Trophoblast cell (in vitro differentiated cells and primary cell): ENCODE results near the gene AMOT.

ENCODE experiments used
- DNase-seq, 2 donors: peaks; one replicate each; pipeline ENCODE4 v3.0.0-alpha.2; 2016
- H2AFZ ChIP-seq: 2 replicates; pipeline ENCODE4 v1.6.1; 2013; ENCODE audit warnings: low read length, moderate library complexity, mild to moderate bottlenecking; ENCODE audit not compliant: insufficient read depth, poor library complexity
- H2AK5ac ChIP-seq: 2 replicates; pipeline ENCODE4 v1.6.1; 2013; ENCODE audit warnings: mild to moderate bottlenecking, low read length
- H2BK120ac ChIP-seq: 2 replicates; pipeline ENCODE4 v1.6.1; 2013; ENCODE audit warnings: low read length, mild to moderate bottlenecking, moderate library complexity; ENCODE audit not compliant: insufficient read depth, poor library complexity
- H2BK12ac ChIP-seq: 2 replicates; pipeline ENCODE4 v1.6.1; 2013; ENCODE audit warnings: mild to moderate bottlenecking, low read length, moderate library complexity
- H2BK5ac ChIP-seq: 2 replicates; pipeline ENCODE4 v1.6.1; 2013; ENCODE audit warnings: low read length, low read depth, moderate library complexity, mild to moderate bottlenecking; ENCODE audit not compliant: poor library complexity
- H3K14ac ChIP-seq: 2 replicates; pipeline ENCODE4 v1.6.1; 2013; ENCODE audit warnings: mild to moderate bottlenecking, low read length
- H3K18ac ChIP-seq: 2 replicates; pipeline ENCODE4 v1.6.1; 2013; ENCODE audit warnings: mild to moderate bottlenecking, low read length
- H3K23ac ChIP-seq: 2 replicates; pipeline ENCODE4 v1.6.1; 2013; ENCODE audit warnings: low read length
- H3K27ac ChIP-seq: 2 replicates; pipeline ENCODE4 v1.5.1; 2013; ENCODE audit warnings: low read depth, mild to moderate bottlenecking, inconsistent platforms, low read length, moderate library complexity
- H3K27me3 ChIP-seq: 2 replicates; pipeline ENCODE4 v1.6.1; 2013; ENCODE audit warnings: inconsistent platforms, mild to moderate bottlenecking, low read length, moderate library complexity; ENCODE audit not compliant: insufficient read depth
- H3K36me3 ChIP-seq, 2 experiments: 1 replicate in 1 of 2; 2 replicates in 1 of 2; pipeline ENCODE4 v1.6.1; 2013; ENCODE audit warnings: low read length in 2 of 2, mild to moderate bottlenecking in 2 of 2, moderate library complexity in 1 of 2; ENCODE audit not compliant: insufficient read depth in 2 of 2, control insufficient read depth in 1 of 2
- H3K4ac ChIP-seq: 2 replicates; pipeline ENCODE4 v1.6.1; 2013; ENCODE audit warnings: low read depth, mild to moderate bottlenecking, low read length, moderate library complexity
- H3K4me1 ChIP-seq, 2 experiments: 1 replicate in 1 of 2; 2 replicates in 1 of 2; pipeline ENCODE4 v1.6.1; 2013; ENCODE audit warnings: low read length in 2 of 2, mild to moderate bottlenecking in 2 of 2, moderate library complexity in 1 of 2; ENCODE audit not compliant: insufficient read depth in 2 of 2, control insufficient read depth in 1 of 2
- H3K4me2 ChIP-seq: 2 replicates; pipeline ENCODE4 v1.6.1; 2013; ENCODE audit warnings: inconsistent platforms, mild to moderate bottlenecking, low read length, moderate library complexity
- H3K4me3 ChIP-seq: 2 replicates; pipeline ENCODE4 v1.5.1; 2013; ENCODE audit warnings: mild to moderate bottlenecking, low read depth, low read length, inconsistent platforms
- H3K79me1 ChIP-seq: one replicate; pipeline ENCODE4 v1.6.1; 2013; ENCODE audit warnings: low read length
- H3K79me2 ChIP-seq: 2 replicates; pipeline ENCODE4 v1.6.1; 2013; ENCODE audit warnings: low read length, mild to moderate bottlenecking; ENCODE audit not compliant: control insufficient read depth, insufficient read depth, poor library complexity
- H3K9ac ChIP-seq: 2 replicates; pipeline ENCODE4 v1.6.1; 2013; ENCODE audit warnings: mild to moderate bottlenecking, low read length
- H3K9me3 ChIP-seq: 2 replicates; pipeline ENCODE4 v1.6.1; 2013; ENCODE audit warnings: low read depth, mild to moderate bottlenecking, control low read depth, inconsistent platforms, low read length; ENCODE audit not compliant: insufficient read depth
- H4K12ac ChIP-seq: 2 replicates; pipeline ENCODE4 v1.6.1; 2013; ENCODE audit warnings: low read depth, mild to moderate bottlenecking, low read length, moderate library complexity
- H4K8ac ChIP-seq: 2 replicates; pipeline ENCODE4 v1.6.1; 2013; ENCODE audit warnings: low read depth, mild to moderate bottlenecking, low read length, moderate library complexity
- H4K91ac ChIP-seq: one replicate; pipeline ENCODE4 v1.6.1; 2013; ENCODE audit warnings: low read depth, mild to moderate bottlenecking, low read length, moderate library complexity
- WGBS: extraction: QIAGEN DNeasy Blood & Tissue Kit; methylation state at CpG from one replicate; pipeline ENCODE4 v1.1.7; 2013; ENCODE audit warnings: missing lambda C conversion rate; ENCODE audit not compliant: insufficient read length, insufficient coverage; ENCODE audit errors: extremely low coverage; 5-methylcytosine and 5-hydroxymethylcytosine counted together

AMOT gene

DNA sequence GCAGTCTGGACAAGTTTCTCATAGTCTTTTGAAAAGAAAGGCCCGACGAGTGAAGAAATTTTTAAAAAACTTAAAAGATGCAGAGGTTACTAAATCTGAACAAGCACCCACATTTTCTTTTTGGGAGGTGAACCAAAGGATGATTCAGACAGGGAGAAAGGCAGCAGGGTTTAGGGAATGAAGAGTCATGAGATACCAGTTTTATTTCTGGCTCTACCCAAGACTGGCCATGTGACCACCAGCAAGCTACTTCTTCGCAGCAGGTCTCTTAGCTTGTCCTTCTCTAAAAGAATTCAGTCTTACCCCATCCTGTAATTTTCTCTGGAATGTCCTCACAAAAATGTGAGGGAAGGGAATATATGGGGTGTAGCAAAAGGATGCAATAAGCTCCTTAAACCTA is 37.6 kb downstream of the AMOT start:
- Histone ChIP-seq H3K79me1 (peaks cover 8% of the 10 kb centered on the region), H3K4me3 (no peak overlapping the region), H3K36me3 (peaks cover 7 to 9% of the 10 kb centered on the region in 2 experiments), H4K91ac (peak overlapping the region; percentile 24), H3K27me3 (no peaks in the 10 kb centered on the region), H3K4me1 (peaks cover 6 to 13% of the 10 kb centered on the region in 2 experiments), H4K8ac (peak overlapping the region; percentile 38), H4K12ac (no peak overlapping the region), H2AK5ac (no peak overlapping the region), H3K9me3 (no peaks in the 10 kb centered on the region), H2BK5ac (no peak overlapping the region), H3K18ac (no peak overlapping the region), H2BK120ac (peak overlapping the region; percentile 80), H3K4ac (no peak overlapping the region), H2BK12ac (no peak overlapping the region), H3K27ac (peak overlapping the region; percentile 72), H3K79me2 (no peaks in the 10 kb centered on the region), H2AFZ (no peak overlapping the region), H3K14ac (no peak overlapping the region), H3K9ac (no peak overlapping the region), H3K23ac (no peak overlapping the region), H3K4me2 (no peak overlapping the region)
- DNase-seq, result peak; percentile 8 to 16
- WGBS, result no CpG with 5 or more reads among the region's 3 CpGs

DNA sequence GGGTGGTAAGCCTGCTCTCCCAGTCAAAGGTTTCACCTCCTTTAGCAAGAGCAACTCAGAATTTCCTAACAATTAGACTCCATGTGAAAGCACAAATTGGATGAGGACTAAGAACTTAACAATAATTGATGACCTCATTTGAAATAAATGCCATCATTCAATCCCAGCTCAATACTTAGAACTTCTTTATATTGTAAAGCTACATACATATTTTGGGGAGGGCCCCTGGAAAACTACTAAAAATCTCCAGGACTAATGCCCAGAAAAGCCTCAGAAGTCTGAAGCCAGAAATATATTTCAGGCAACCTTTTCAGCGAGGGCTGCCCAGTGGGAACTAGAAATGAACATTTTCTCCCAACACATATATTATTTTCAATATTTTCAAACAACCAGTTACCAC is 38.1 kb downstream of the AMOT start:
- WGBS, result no CpG with 5 or more reads among the region's 1 CpG
- H3K18ac ChIP-seq, result no peak overlapping the region
- H3K9ac ChIP-seq, result no peak overlapping the region
- H4K12ac ChIP-seq, result no peak overlapping the region
- peak overlapping the region; percentile 38 for H4K8ac ChIP-seq
- no peak overlapping the region for H3K4ac ChIP-seq
- H3K9me3 ChIP-seq, result no peaks in the 10 kb centered on the region
- H3K27ac ChIP-seq, result peak overlapping the region; percentile 72
- no peak overlapping the region for H2AFZ ChIP-seq
- no peak overlapping the region for H3K4me2 ChIP-seq
- no peak for DNase-seq
- H2AK5ac ChIP-seq, result no peak overlapping the region
- peaks cover 6 to 13% of the 10 kb centered on the region in 2 experiments for H3K4me1 ChIP-seq
- no peaks in the 10 kb centered on the region for H3K79me2 ChIP-seq
- H2BK120ac ChIP-seq, result peak overlapping the region; percentile 80
- peaks cover 7 to 9% of the 10 kb centered on the region in 2 experiments for H3K36me3 ChIP-seq
- H2BK12ac ChIP-seq, result no peak overlapping the region
- peaks cover 8% of the 10 kb centered on the region for H3K79me1 ChIP-seq
- no peak overlapping the region for H3K4me3 ChIP-seq
- H3K23ac ChIP-seq, result no peak overlapping the region
- H2BK5ac ChIP-seq, result no peak overlapping the region
- no peak overlapping the region for H4K91ac ChIP-seq
- no peak overlapping the region for H3K14ac ChIP-seq
- no peaks in the 10 kb centered on the region for H3K27me3 ChIP-seq

DNA sequence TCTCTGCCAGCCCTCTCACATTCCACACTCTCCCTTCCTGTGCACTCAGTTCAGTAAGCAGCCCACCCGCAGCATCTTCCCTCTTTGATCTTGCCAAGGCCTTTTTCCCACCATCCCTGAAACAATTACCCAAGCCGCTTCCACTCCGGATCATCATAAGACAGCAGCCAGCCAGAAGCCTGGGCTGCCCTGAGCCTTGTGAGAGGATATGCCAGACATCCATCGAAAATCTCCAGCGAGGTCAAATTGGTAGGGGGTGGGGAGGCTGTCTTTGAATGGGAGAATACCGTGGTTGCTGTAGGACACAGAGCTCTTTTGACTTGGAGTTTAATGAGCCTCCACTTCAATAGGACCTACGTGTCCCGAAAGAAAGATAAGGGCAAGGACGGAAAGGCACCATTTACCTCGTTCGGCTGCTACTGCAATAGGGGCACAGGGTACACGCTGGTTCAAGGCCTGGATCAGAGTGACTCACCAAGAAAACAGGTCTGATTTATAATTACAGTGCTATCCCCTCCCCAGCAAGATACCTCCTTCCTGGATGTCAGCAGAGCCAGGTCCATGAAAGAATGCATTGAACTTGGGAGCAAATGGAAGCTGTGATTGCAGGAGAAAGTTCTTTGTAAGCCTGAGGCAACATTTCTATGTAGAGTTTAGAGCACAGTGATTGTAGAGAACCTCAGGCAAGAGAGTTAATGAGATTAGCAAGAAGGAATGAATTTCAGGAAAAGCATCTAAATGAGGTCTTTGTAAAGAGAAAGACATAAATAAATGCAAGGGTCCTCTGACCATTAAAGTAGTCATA is 39.5 kb downstream of the AMOT start:
- no peak overlapping the region for H2AFZ ChIP-seq
- no peak overlapping the region for H3K9ac ChIP-seq
- peak overlapping the region; percentile 60 for H2BK5ac ChIP-seq
- H3K4ac ChIP-seq, result no peak overlapping the region
- no peak overlapping the region for H3K18ac ChIP-seq
- H4K12ac ChIP-seq, result no peak overlapping the region
- no peak overlapping the region for H3K14ac ChIP-seq
- no CpG with 5 or more reads among the region's 12 CpGs for WGBS
- no peak overlapping the region for H3K4me3 ChIP-seq
- H3K36me3 ChIP-seq, result peaks cover 9% of the 10 kb centered on the region in 2 experiments
- peak; percentile 66 to 80 for DNase-seq
- H3K23ac ChIP-seq, result no peak overlapping the region
- no peaks in the 10 kb centered on the region for H3K79me2 ChIP-seq
- peaks cover 6 to 10% of the 10 kb centered on the region in 2 experiments for H3K4me1 ChIP-seq
- H3K27ac ChIP-seq, result peak overlapping the region; percentile 72
- peaks cover 8% of the 10 kb centered on the region for H3K79me1 ChIP-seq
- no peak overlapping the region for H4K8ac ChIP-seq
- no peaks in the 10 kb centered on the region for H3K27me3 ChIP-seq
- no peak overlapping the region for H4K91ac ChIP-seq
- peak overlapping the region; percentile 20 for H3K4me2 ChIP-seq
- H2AK5ac ChIP-seq, result no peak overlapping the region
- no peaks in the 10 kb centered on the region for H3K9me3 ChIP-seq
- no peak overlapping the region for H2BK120ac ChIP-seq
- no peak overlapping the region for H2BK12ac ChIP-seq

DNA sequence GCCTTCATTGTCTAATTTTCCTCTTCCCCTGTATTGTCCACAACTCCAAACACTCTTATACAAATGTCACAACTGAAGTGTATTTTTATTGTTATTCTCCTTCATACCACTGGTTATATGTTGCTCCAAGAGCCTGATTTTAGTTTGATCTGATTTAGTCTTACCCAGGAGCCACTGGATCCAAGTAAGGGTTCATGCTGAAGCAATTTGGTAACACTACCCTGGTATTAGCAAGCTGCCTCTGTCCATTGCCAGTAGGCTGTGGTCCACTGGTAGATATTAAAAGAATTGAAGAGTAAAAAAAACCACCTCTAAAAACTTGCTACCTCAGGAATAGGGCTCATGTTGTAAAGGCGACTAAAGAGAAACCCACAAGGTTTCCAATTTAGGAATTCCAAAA is 41.2 kb downstream of the AMOT start:
- H4K91ac ChIP-seq, result no peak overlapping the region
- H3K18ac ChIP-seq, result no peak overlapping the region
- no peak overlapping the region for H2BK120ac ChIP-seq
- no peak overlapping the region for H2AFZ ChIP-seq
- WGBS, result no CpG with 5 or more reads among the region's 1 CpG
- H3K4ac ChIP-seq, result no peak overlapping the region
- no peak for DNase-seq
- H3K9ac ChIP-seq, result no peak overlapping the region
- H3K36me3 ChIP-seq, result peaks cover 5 to 7% of the 10 kb centered on the region in 2 experiments
- H3K4me3 ChIP-seq, result no peak overlapping the region
- no peak overlapping the region for H2BK5ac ChIP-seq
- no peaks in the 10 kb centered on the region for H3K79me2 ChIP-seq
- no peak overlapping the region for H3K14ac ChIP-seq
- peaks cover 6% of the 10 kb centered on the region for H3K79me1 ChIP-seq
- no peak overlapping the region for H2BK12ac ChIP-seq
- H3K4me2 ChIP-seq, result no peak overlapping the region
- H3K9me3 ChIP-seq, result no peaks in the 10 kb centered on the region
- H2AK5ac ChIP-seq, result no peak overlapping the region
- H3K23ac ChIP-seq, result no peak overlapping the region
- no peaks in the 10 kb centered on the region for H3K27me3 ChIP-seq
- H3K4me1 ChIP-seq, result peaks cover 2 to 10% of the 10 kb centered on the region in 2 experiments
- no peak overlapping the region for H3K27ac ChIP-seq
- no peak overlapping the region for H4K8ac ChIP-seq
- H4K12ac ChIP-seq, result no peak overlapping the region
